Thyroid gland (tissue), 4 donors: Measurements from ENCODE around the gene HBG1. TPM values are rescaled to one million over a fixed set of nuclear protein-coding genes. Genes with fewer than 3 reads are reported as not detected.

Experiments
- DNase-seq, 2 donors: peaks; one replicate each; pipeline ENCODE4 v3.0.0-alpha.2; 2019
- H3K27ac ChIP-seq, 3 donors: fragments of 200-600 bp; sonication (generic); 1 replicate in 2 of 3; 2 replicates in 1 of 3; pipeline ENCODE4 v1.5.1; 2016 to 2019; ENCODE audit warnings: mild to moderate bottlenecking in 1 of 3, moderate library complexity in 1 of 3
- H3K27me3 ChIP-seq: fragments of 200-600 bp; sonication (generic); one replicate; pipeline ENCODE4 v1.5.1; 2019
- H3K36me3 ChIP-seq, 2 donors: fragments of 200-600 bp; sonication (generic); one replicate each; pipeline ENCODE4 v1.5.1; 2016 to 2019
- H3K4me1 ChIP-seq, 2 donors: fragments of 200-600 bp; sonication (generic); one replicate each; pipeline ENCODE4 v1.5.1; 2017 to 2019
- H3K4me3 ChIP-seq, 3 donors: fragments of 200-600 bp; sonication (generic); replicated peaks in 1 of 3; 1 replicate in 2 of 3; 2 replicates in 1 of 3; pipeline ENCODE4 v1.5.1; 2016; ENCODE audit warnings: mild to moderate bottlenecking in 1 of 3
- H3K9me3 ChIP-seq: fragments of 200-600 bp; sonication (generic); one replicate; pipeline ENCODE4 v1.5.1; 2017
- POLR2A ChIP-seq, 2 donors: fragments of 450-650 bp; IDR thresholded peaks; one replicate each; pipeline ENCODE4 v1.6.1; 2017; ENCODE audit warnings: antibody characterized with exemption in 2 of 2, mild to moderate bottlenecking in 2 of 2, moderate library complexity in 1 of 2
- WGBS, 2 donors: methylation state at CpG; one replicate each; pipeline ENCODE4 v1.1.5; 2017; 5-methylcytosine and 5-hydroxymethylcytosine counted together
- intact Hi-C: fragments of 100-400 bp; cut with DNase I; formaldehyde crosslinking; loops from one replicate; pipeline ENCODE4 v1.15.1; 2023
- total RNA-seq, 4 donors: library from RNA; depleted of rRNA; stranded (reverse); fragments of >200 nt; gene quantifications; one replicate each; pipeline ENCODE4 v1.2.3, GENCODE V29; 2016
- TF ChIP-seq, protein P1 (sequence below), 6 experiments: fragments of 200-600 bp in 3 of 6; fragments of 450-650 bp in 3 of 6; sonication (generic) in 3 of 6; IDR thresholded peaks; one replicate each; pipeline ENCODE4 v1.5.1; 2016 to 2019; ENCODE audit warnings: antibody characterized with exemption in 6 of 6, mild to moderate bottlenecking in 2 of 6, inconsistent platforms in 1 of 6, moderate library complexity in 1 of 6

The HBG1 gene
- total RNA-seq, 4 donors from 2014 or later = not detected

DNA sequence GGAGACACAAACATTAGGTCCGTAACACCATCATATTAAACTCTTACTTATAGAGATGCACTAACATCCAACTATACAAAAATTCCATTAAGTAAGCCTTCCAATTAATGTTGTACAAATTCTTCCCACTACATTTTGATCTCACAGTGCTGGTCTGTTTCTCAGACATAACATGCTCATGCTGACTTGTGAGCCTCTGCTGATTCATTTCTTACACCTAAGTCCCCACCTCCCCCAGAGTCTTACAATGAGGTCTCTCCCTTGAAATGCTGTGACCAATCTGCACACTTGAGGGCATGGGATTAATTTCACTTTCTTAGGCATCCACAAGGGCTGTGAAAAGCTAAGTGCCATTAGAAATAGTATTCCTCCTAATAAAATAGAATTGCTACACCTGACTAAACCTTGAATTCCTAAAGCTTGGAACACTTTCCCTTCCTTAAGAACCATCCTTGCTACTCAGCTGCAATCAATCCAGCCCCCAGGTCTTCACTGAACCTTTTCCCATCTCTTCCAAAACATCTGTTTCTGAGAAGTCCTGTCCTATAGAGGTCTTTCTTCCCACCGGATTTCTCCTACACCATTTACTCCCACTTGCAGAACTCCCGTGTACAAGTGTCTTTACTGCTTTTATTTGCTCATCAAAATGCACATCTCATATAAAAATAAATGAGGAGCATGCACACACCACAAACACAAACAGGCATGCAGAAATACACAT, 2.0 kb downstream of the HBG1 start:
- H3K27ac ChIP-seq = no peak overlapping the region
- 84 to 91% methylated on average over 3 of the region's 3 CpGs for WGBS, 2 donors
- DNase-seq = no peak
- H3K36me3 ChIP-seq = no peaks in the 10 kb centered on the region
- no peaks in the 10 kb centered on the region for H3K9me3 ChIP-seq
- no peaks in the 10 kb centered on the region for H3K4me1 ChIP-seq
- no peak overlapping the region for H3K4me3 ChIP-seq
- TF ChIP-seq, protein P1, sequence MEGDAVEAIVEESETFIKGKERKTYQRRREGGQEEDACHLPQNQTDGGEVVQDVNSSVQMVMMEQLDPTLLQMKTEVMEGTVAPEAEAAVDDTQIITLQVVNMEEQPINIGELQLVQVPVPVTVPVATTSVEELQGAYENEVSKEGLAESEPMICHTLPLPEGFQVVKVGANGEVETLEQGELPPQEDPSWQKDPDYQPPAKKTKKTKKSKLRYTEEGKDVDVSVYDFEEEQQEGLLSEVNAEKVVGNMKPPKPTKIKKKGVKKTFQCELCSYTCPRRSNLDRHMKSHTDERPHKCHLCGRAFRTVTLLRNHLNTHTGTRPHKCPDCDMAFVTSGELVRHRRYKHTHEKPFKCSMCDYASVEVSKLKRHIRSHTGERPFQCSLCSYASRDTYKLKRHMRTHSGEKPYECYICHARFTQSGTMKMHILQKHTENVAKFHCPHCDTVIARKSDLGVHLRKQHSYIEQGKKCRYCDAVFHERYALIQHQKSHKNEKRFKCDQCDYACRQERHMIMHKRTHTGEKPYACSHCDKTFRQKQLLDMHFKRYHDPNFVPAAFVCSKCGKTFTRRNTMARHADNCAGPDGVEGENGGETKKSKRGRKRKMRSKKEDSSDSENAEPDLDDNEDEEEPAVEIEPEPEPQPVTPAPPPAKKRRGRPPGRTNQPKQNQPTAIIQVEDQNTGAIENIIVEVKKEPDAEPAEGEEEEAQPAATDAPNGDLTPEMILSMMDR (IDR thresholded peaks at IDR 0.05) = no peak
- no peak for TF ChIP-seq POLR2A (IDR thresholded peaks at IDR 0.05)
- intact Hi-C loops = no loop called here
- H3K27me3 ChIP-seq = no peaks in the 10 kb centered on the region

GRCh38 chr11:5246772-5247471, 2.7 kb downstream of the HBG1 start:
- H3K4me3 ChIP-seq = no peak overlapping the region
- TF ChIP-seq, protein P1 (IDR thresholded peaks at IDR 0.05) = no peak
- no peak for TF ChIP-seq POLR2A (IDR thresholded peaks at IDR 0.05)
- WGBS, 2 donors = 70 to 75% methylated on average over 6 of the region's 6 CpGs
- no peak for DNase-seq
- H3K27ac ChIP-seq = no peak overlapping the region
- no peaks in the 10 kb centered on the region for H3K27me3 ChIP-seq
- H3K4me1 ChIP-seq = no peaks in the 10 kb centered on the region
- no peaks in the 10 kb centered on the region for H3K9me3 ChIP-seq
- intact Hi-C loops = no loop called here
- H3K36me3 ChIP-seq = no peaks in the 10 kb centered on the region

- Histone ChIP-seq H3K4me1 (no peaks in the 10 kb centered on the region), H3K27ac (no peak overlapping the region), H3K4me3 (no peak overlapping the region), H3K9me3 (no peaks in the 10 kb centered on the region), H3K36me3 (no peaks in the 10 kb centered on the region), H3K27me3 (no peaks in the 10 kb centered on the region)
- TF ChIP-seq, protein P1 (IDR thresholded peaks at IDR 0.05) = no peak
- TF ChIP-seq POLR2A (IDR thresholded peaks at IDR 0.05) = no peak
- intact Hi-C loops = no loop called here
- no peak for DNase-seq
- 74 to 86% methylated on average over 2 of the region's 2 CpGs for WGBS, 2 donors
These were observed 4.5 kb downstream of the HBG1 start for GRCh38 chr11:5245155-5245554.

DNA sequence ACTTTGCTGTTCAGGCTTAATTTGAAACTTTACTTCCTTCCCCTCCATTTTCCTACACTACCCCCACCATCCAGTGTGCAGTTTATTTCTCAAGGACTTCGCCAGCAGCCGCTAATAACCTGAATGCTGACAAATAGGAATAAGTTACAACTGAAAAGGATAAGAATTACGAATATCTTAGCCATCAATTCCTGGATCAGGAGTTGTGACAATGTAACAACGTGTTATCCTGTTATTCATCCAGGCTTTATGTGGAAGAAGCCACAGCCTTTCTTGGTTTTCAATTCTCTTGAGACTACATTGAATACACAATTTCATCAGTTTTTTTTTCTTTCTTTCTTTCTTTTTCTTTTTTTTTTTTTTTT, 5.9 kb downstream of the HBG1 start:
- H3K27ac ChIP-seq = no peak overlapping the region
- no peak overlapping the region for H3K4me3 ChIP-seq
- H3K4me1 ChIP-seq = no peaks in the 10 kb centered on the region
- H3K9me3 ChIP-seq = no peaks in the 10 kb centered on the region
- H3K36me3 ChIP-seq = no peaks in the 10 kb centered on the region
- no peak for TF ChIP-seq POLR2A (IDR thresholded peaks at IDR 0.05)
- TF ChIP-seq, protein P1 (IDR thresholded peaks at IDR 0.05) = no peak
- no peak for DNase-seq
- WGBS, 2 donors = 82 to 83% methylated on average over 4 of the region's 4 CpGs
- no peaks in the 10 kb centered on the region for H3K27me3 ChIP-seq
- intact Hi-C loops = no loop called here
